ENCODE results near the gene IAPP. TPM values are rescaled to one million over a fixed set of nuclear protein-coding genes. Genes with fewer than 3 reads are reported as not detected.

IAPP gene
- total RNA-seq, result not detected

DNA sequence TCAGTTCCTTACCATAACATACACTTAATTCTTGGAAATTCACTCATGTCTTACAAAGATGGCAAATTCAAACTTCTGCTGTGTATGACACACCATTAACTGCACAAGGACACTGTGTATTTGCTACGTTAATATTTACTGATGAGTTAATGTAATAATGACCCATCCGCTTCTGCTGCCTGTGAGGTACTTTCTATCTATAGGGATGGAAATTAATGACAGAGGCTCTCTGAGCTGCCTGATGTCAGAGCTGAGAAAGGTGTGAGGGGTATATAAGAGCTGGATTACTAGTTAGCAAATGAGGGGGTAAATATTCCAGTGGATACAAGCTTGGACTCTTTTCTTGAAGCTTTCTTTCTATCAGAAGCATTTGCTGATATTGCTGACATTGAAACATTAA lies at the start of gene IAPP:
TSS of gene IAPP (plus strand) at position 301 of the 400 bp plus-strand sequence. CDS start 450 bp downstream, outside the sequence.
- H3K27ac Mint-ChIP-seq, result no peak within 1 kb of the TSS
- H3K4me1 Mint-ChIP-seq (ENCODE audit: low read depth), result no peaks in the 10 kb centered on the region
- CTCF ChIA-PET, result no interaction called here
- H3K36me3 Mint-ChIP-seq (ENCODE audit: low read depth), result no peaks in the 10 kb centered on the region
- peaks cover 6% of the 10 kb centered on the region for H3K27me3 Mint-ChIP-seq (ENCODE audit: low read depth)
- ATAC-seq (no peak), DNase-seq (no peak)
- H3K9me3 Mint-ChIP-seq (ENCODE audit: insufficient read depth), result no peaks in the 10 kb centered on the region
- H3K4me3 Mint-ChIP-seq, result no peak within 1 kb of the TSS
- POLR2A ChIA-PET, result interaction anchor here (0.6 kb wide), 1 partner anchor 43 kb away, joined by 3 read pairs; no protein-coding TSS in a partner anchor

GRCh38 chr12:21323736-21324135 lies 49.0 kb upstream of the IAPP start:
- H3K27ac Mint-ChIP-seq, result no peak overlapping the region
- POLR2A ChIA-PET, result no interaction called here
- H3K36me3 Mint-ChIP-seq (ENCODE audit: low read depth), result no peaks in the 10 kb centered on the region
- H3K4me3 Mint-ChIP-seq, result no peak overlapping the region
- CTCF ChIA-PET, result interaction anchor here (1.3 kb wide), 1 partner anchor 19 kb away, joined by 3 read pairs; no protein-coding TSS in a partner anchor
- no peaks in the 10 kb centered on the region for H3K9me3 Mint-ChIP-seq (ENCODE audit: insufficient read depth)
- H3K4me1 Mint-ChIP-seq (ENCODE audit: low read depth), result no peaks in the 10 kb centered on the region
- no peaks in the 10 kb centered on the region for H3K27me3 Mint-ChIP-seq (ENCODE audit: low read depth)
- no peak for ATAC-seq
- DNase-seq, result no peak

DNA sequence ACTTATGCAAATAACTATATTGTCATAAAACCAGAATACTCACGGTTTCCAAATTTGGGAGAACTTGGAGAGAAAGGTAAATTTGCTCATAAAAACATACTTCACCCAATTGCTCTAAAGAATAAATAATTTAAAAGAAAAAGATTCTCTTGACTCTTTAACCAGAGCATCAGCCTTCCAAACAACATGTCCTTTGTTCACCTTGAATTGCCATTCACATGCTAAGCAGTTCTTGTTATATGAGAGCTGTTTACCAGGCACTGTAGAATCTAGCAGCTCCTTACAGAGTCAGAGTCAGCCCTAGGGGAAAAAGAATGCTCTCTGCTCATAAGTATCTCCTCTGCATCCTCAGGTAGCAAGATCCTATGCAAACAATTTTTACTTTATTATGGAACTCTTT lies 48.2 kb upstream of the IAPP start:
- DNase-seq (no peak), ATAC-seq (no peak)
- no peaks in the 10 kb centered on the region for H3K27me3 Mint-ChIP-seq (ENCODE audit: low read depth)
- no peaks in the 10 kb centered on the region for H3K9me3 Mint-ChIP-seq (ENCODE audit: insufficient read depth)
- H3K4me1 Mint-ChIP-seq (ENCODE audit: low read depth), result no peaks in the 10 kb centered on the region
- CTCF ChIA-PET, result interaction anchor here (1.3 kb wide), 1 partner anchor 20 kb away, joined by 3 read pairs; no protein-coding TSS in a partner anchor
- no peak overlapping the region for H3K27ac Mint-ChIP-seq
- POLR2A ChIA-PET, result no interaction called here
- no peak overlapping the region for H3K4me3 Mint-ChIP-seq
- no peaks in the 10 kb centered on the region for H3K36me3 Mint-ChIP-seq (ENCODE audit: low read depth)

DNA sequence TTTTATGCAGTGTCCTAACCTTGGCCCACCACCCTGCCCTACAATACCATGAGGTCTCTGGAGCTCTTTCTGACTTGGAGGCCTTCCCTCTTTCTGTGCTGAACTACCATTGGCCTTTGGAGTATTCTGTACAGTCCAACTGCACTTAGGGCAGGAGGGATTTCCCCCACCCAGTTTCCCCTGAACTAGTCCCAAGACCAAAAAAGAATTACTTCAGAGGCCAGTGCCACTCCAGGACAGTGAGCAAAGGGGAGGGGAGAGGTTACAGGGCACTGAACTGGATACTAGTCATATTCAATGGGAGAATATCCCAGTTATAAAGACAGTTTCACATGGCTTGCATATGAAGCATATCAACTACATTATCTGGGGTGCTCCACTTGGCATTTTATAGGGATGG lies 44.1 kb upstream of the IAPP start:
- no peak overlapping the region for H3K27ac Mint-ChIP-seq
- peaks cover 12% of the 10 kb centered on the region for H3K9me3 Mint-ChIP-seq (ENCODE audit: insufficient read depth)
- no peak for DNase-seq
- ChIA-PET CTCF (no interaction called here), POLR2A (no interaction called here)
- H3K4me3 Mint-ChIP-seq, result no peak overlapping the region
- H3K27me3 Mint-ChIP-seq (ENCODE audit: low read depth), result no peaks in the 10 kb centered on the region
- H3K4me1 Mint-ChIP-seq (ENCODE audit: low read depth), result no peaks in the 10 kb centered on the region
- no peak for ATAC-seq
- H3K36me3 Mint-ChIP-seq (ENCODE audit: low read depth), result no peaks in the 10 kb centered on the region

GRCh38 chr12:21330682-21331253 lies 41.9 kb upstream of the IAPP start:
- ChIA-PET POLR2A (no interaction called here), CTCF (no interaction called here)
- H3K9me3 Mint-ChIP-seq (ENCODE audit: insufficient read depth), result peaks cover 12% of the 10 kb centered on the region
- H3K36me3 Mint-ChIP-seq (ENCODE audit: low read depth), result no peaks in the 10 kb centered on the region
- H3K27ac Mint-ChIP-seq, result no peak overlapping the region
- no peaks in the 10 kb centered on the region for H3K27me3 Mint-ChIP-seq (ENCODE audit: low read depth)
- DNase-seq (no peak), ATAC-seq (no peak)
- no peak overlapping the region for H3K4me3 Mint-ChIP-seq
- H3K4me1 Mint-ChIP-seq (ENCODE audit: low read depth), result no peaks in the 10 kb centered on the region

DNA sequence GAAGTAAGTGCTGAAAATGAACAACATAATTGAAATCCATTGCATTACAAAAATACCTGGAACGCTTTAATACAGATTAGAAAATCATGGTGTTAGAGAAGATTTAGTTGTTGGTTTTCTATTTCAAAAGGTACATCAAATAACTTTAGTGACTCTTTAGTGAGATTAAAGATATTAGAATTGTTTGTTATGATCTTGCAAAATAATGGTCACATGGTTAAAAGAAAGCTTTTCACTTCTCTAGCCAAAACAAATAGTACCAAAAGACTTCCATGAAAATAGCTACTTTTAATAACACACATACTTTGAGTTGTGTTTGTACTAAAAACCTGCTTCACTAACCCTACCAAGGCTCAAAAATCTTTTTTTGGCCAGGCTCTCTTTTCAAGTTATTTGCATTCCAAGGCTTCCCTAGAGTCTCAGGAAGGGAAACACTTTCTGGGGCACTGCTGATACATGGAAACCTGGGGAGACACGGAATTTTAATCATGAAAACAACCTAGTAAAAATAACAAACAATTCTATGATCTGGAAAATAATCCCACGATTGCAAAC lies 37.9 kb upstream of the IAPP start, which contains the start of gene SLCO1A2:
TSS of gene SLCO1A2 (minus strand) at position 147 of the 555 bp plus-strand sequence. CDS start 270 bp downstream, outside the sequence.
- H3K27me3 Mint-ChIP-seq (ENCODE audit: low read depth), result no peaks in the 10 kb centered on the region
- H3K27ac Mint-ChIP-seq, result no peak within 1 kb of the TSS
- no peaks in the 10 kb centered on the region for H3K36me3 Mint-ChIP-seq (ENCODE audit: low read depth)
- H3K4me3 Mint-ChIP-seq, result no peak within 1 kb of the TSS
- H3K9me3 Mint-ChIP-seq (ENCODE audit: insufficient read depth), result peaks cover 12% of the 10 kb centered on the region
- no peaks in the 10 kb centered on the region for H3K4me1 Mint-ChIP-seq (ENCODE audit: low read depth)
- no peak for DNase-seq
- ATAC-seq, result no peak
- ChIA-PET CTCF (no interaction called here), POLR2A (no interaction called here)

DNA sequence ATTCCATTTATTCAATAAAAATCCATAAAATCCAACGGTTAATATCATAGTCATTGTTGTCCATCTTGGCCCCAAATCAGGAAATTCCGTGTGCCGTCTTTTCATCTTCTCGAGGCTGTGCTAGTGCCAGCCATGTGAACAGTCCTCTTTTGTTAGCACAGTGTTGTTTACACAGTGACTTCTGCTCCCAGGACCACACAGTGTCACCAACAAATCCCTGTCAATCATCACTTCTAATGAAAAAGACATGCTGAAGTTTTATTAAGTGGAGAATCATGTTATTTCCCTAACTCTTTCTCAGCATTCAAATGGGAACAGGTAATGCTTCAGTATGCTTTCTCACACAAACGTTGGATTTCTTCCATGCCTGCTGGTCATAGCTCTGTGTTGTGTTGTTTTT lies 36.0 kb upstream of the IAPP start:
- Mint-ChIP-seq H3K27ac (no peak overlapping the region), H3K27me3 (ENCODE audit: low read depth) (no peaks in the 10 kb centered on the region), H3K36me3 (ENCODE audit: low read depth) (no peaks in the 10 kb centered on the region), H3K4me3 (no peak overlapping the region), H3K4me1 (ENCODE audit: low read depth) (no peaks in the 10 kb centered on the region), H3K9me3 (ENCODE audit: insufficient read depth) (peaks cover 3% of the 10 kb centered on the region)
- CTCF ChIA-PET, result no interaction called here
- ATAC-seq (no peak), DNase-seq (no peak)
- POLR2A ChIA-PET, result no interaction called here

DNA sequence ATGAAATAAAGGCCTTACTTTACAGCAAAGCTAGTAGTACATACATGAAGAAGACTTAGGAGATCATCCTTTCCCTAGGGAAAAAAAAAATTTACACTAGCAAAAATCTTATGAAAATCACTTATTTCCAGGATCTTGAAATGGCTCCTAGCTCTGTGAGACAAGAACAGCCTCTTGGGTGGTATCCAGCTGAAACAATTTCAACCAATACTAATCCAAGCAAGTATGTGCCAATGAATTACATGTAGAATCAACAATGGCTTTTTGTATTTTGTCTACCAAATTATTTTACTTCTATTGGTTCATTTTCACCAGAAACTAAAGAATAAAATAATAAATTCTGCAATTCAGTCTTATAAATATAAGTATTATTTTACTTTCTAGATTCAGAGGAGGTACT lies 35.2 kb upstream of the IAPP start:
- no peak overlapping the region for H3K4me3 Mint-ChIP-seq
- ChIA-PET CTCF (no interaction called here), POLR2A (no interaction called here)
- H3K27me3 Mint-ChIP-seq (ENCODE audit: low read depth), result no peaks in the 10 kb centered on the region
- H3K36me3 Mint-ChIP-seq (ENCODE audit: low read depth), result no peaks in the 10 kb centered on the region
- DNase-seq (no peak), ATAC-seq (no peak)
- no peaks in the 10 kb centered on the region for H3K9me3 Mint-ChIP-seq (ENCODE audit: insufficient read depth)
- no peak overlapping the region for H3K27ac Mint-ChIP-seq
- no peaks in the 10 kb centered on the region for H3K4me1 Mint-ChIP-seq (ENCODE audit: low read depth)

GRCh38 chr12:21337959-21338744 lies 34.5 kb upstream of the IAPP start:
- Mint-ChIP-seq H3K27ac (no peak overlapping the region), H3K36me3 (ENCODE audit: low read depth) (no peaks in the 10 kb centered on the region), H3K27me3 (ENCODE audit: low read depth) (no peaks in the 10 kb centered on the region), H3K9me3 (ENCODE audit: insufficient read depth) (no peaks in the 10 kb centered on the region), H3K4me1 (ENCODE audit: low read depth) (no peaks in the 10 kb centered on the region), H3K4me3 (no peak overlapping the region)
- CTCF ChIA-PET, result no interaction called here
- DNase-seq, result no peak
- POLR2A ChIA-PET, result no interaction called here
- no peak for ATAC-seq

GRCh38 chr12:21339921-21340320 lies 32.8 kb upstream of the IAPP start:
- Mint-ChIP-seq H3K27ac (no peak overlapping the region), H3K36me3 (ENCODE audit: low read depth) (no peaks in the 10 kb centered on the region), H3K4me1 (ENCODE audit: low read depth) (no peaks in the 10 kb centered on the region), H3K27me3 (ENCODE audit: low read depth) (no peaks in the 10 kb centered on the region), H3K9me3 (ENCODE audit: insufficient read depth) (no peaks in the 10 kb centered on the region), H3K4me3 (no peak overlapping the region)
- CTCF ChIA-PET, result no interaction called here
- DNase-seq (no peak), ATAC-seq (no peak)
- POLR2A ChIA-PET, result interaction anchor here (0.6 kb wide), 1 partner anchor 72 kb away, joined by 3 read pairs; no protein-coding TSS in a partner anchor

DNA sequence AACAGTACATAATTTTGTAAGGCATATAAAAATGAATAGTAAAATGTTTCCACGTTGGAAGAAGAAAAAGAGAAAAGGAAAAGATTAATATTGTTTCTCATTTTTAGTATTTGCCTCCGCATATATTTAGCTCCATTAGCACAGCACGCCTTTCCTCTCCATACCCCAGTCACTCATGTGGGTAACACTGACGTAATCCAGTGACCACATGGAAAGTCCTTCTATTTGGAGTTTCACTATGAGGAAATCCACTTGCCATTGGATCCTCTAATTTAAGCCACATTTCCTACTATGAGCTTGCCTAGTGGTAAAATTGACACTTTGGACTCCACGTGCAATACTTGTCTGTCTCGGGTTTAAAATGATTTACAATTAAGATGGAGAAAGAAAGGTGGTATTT lies 32.3 kb upstream of the IAPP start:
- CTCF ChIA-PET, result no interaction called here
- POLR2A ChIA-PET, result interaction anchor here (0.6 kb wide), 1 partner anchor 72 kb away, joined by 3 read pairs; no protein-coding TSS in a partner anchor
- Mint-ChIP-seq H3K27me3 (ENCODE audit: low read depth) (no peaks in the 10 kb centered on the region), H3K36me3 (ENCODE audit: low read depth) (no peaks in the 10 kb centered on the region), H3K4me3 (no peak overlapping the region), H3K4me1 (ENCODE audit: low read depth) (no peaks in the 10 kb centered on the region), H3K27ac (no peak overlapping the region), H3K9me3 (ENCODE audit: insufficient read depth) (no peaks in the 10 kb centered on the region)
- DNase-seq, result no peak
- ATAC-seq, result no peak

DNA sequence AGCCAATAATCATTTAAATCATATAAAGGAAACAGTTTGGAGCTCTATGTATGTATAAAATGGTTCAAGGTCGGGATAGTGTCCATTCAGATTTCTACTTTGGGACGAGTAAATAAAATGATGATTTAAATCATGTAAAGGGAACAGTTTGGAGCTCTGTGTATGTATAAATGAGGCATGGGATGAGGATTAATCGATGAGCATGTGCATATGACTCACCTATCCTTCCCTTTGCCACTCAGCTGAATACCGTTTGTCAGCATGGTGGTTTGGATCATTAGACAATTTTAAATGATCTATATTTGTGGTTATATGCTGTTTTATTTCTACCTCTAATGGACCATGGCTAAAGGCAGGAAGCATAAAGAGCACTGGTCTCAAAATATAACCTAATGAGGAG lies 30.9 kb upstream of the IAPP start:
- ChIA-PET POLR2A (no interaction called here), CTCF (no interaction called here)
- DNase-seq (no peak), ATAC-seq (no peak)
- Mint-ChIP-seq H3K9me3 (ENCODE audit: insufficient read depth) (no peaks in the 10 kb centered on the region), H3K4me1 (ENCODE audit: low read depth) (no peaks in the 10 kb centered on the region), H3K4me3 (no peak overlapping the region), H3K27ac (no peak overlapping the region), H3K36me3 (ENCODE audit: low read depth) (no peaks in the 10 kb centered on the region), H3K27me3 (ENCODE audit: low read depth) (no peaks in the 10 kb centered on the region)

All from activated CD8-positive, alpha-beta T cell treated with anti-CD3 and anti-CD28 coated beads, Interleukin-2, amount 10 ng/mL, durations not matched to agents 7 days and 5 days (primary cell).